CD4-positive, CD25-positive, alpha-beta regulatory T cell (primary cell): ENCODE measurements around the gene CYP26A1. TPM values are rescaled to one million over a fixed set of nuclear protein-coding genes. Genes with fewer than 3 reads are reported as not detected.
A peak's percentile ranks its signal among the peaks of the same experiment; 100 is the strongest.

Experiments
- ATAC-seq, 2 donors: fragments of 150-1000 bp; cut with Tn5 transposase; one replicate each; pipeline ENCODE4 v1.10.0; 2021; ENCODE audit warnings: low read depth in 2 of 2, moderate number of reproducible peaks in 2 of 2, moderate library complexity in 1 of 2
- DNase-seq, 3 donors: peaks; one replicate each; pipeline versions ENCODE4 v3.0.0 to v3.0.0-alpha.2; 2012 to 2022; ENCODE audit warnings: mixed read lengths in 1 of 3
- H3K27ac ChIP-seq: one replicate; pipeline ENCODE4 v1.7.0; 2013; ENCODE audit warnings: mild to moderate bottlenecking, low read length; ENCODE audit not compliant: insufficient read depth, poor library complexity, severe bottlenecking
- H3K27me3 ChIP-seq: one replicate; pipeline ENCODE4 v1.7.0; 2013; ENCODE audit warnings: low read length; ENCODE audit not compliant: control insufficient read depth, insufficient read depth
- H3K36me3 ChIP-seq: one replicate; pipeline ENCODE4 v1.7.0; 2013; ENCODE audit warnings: mild to moderate bottlenecking, low read length, moderate library complexity; ENCODE audit not compliant: control insufficient read depth, insufficient read depth
- H3K4me1 ChIP-seq: 2 replicates; pipeline ENCODE4 v1.7.0; 2013; ENCODE audit warnings: mild to moderate bottlenecking, low read length; ENCODE audit not compliant: insufficient read depth, control insufficient read depth, poor library complexity, severe bottlenecking
- H3K4me3 ChIP-seq: one replicate; pipeline ENCODE4 v1.7.0; 2013; ENCODE audit warnings: low read depth, mild to moderate bottlenecking, low read length, moderate library complexity
- H3K9me3 ChIP-seq, 2 experiments: 1 replicate in 1 of 2; 2 replicates in 1 of 2; pipeline ENCODE4 v1.7.0; 2013; ENCODE audit warnings: low read length in 2 of 2, mild to moderate bottlenecking in 1 of 2, moderate library complexity in 1 of 2; ENCODE audit not compliant: control insufficient read depth in 2 of 2
- H3K27ac Mint-ChIP-seq, 3 donors: one replicate each; pipeline ENCODE4 v1.8.0; 2020 to 2022; ENCODE audit warnings: mild to moderate bottlenecking in 3 of 3, mixed read lengths in 3 of 3, moderate library complexity in 2 of 3
- H3K27me3 Mint-ChIP-seq: one replicate; pipeline ENCODE4 v1.8.0; 2022; ENCODE audit warnings: mild to moderate bottlenecking, mixed read lengths
- H3K36me3 Mint-ChIP-seq: one replicate; pipeline ENCODE4 v1.8.0; 2020; ENCODE audit warnings: mixed read lengths
- H3K4me1 Mint-ChIP-seq, 4 donors: one replicate each; pipeline ENCODE4 v1.8.0; 2020 to 2022; ENCODE audit warnings: mixed read lengths in 4 of 4, mild to moderate bottlenecking in 1 of 4
- H3K4me3 Mint-ChIP-seq, 4 donors: one replicate each; pipeline ENCODE4 v1.8.0; 2020 to 2022; ENCODE audit warnings: mild to moderate bottlenecking in 4 of 4, mixed read lengths in 4 of 4, moderate library complexity in 3 of 4
- H3K9me3 Mint-ChIP-seq, 7 donors: one replicate each; pipeline ENCODE4 v1.8.0; 2020 to 2022; ENCODE audit warnings: mixed read lengths in 7 of 7, mild to moderate bottlenecking in 3 of 7, moderate library complexity in 2 of 7
- polyA plus RNA-seq, 4 donors: library from polyadenylated mRNA; unstranded; fragments of 300-500 nt; fragmentation: Illumina TruSeq; gene quantifications; one replicate each; pipeline ENCODE4 v1.2.3, GENCODE V29; 2021
- total RNA-seq: library from RNA; stranded (reverse); gene quantifications from one replicate; pipeline ENCODE4 v1.2.3, GENCODE V29; 2022

CYP26A1 gene
- total and polyA plus RNA-seq, 5 donors from 2014 or later: not detected

DNA sequence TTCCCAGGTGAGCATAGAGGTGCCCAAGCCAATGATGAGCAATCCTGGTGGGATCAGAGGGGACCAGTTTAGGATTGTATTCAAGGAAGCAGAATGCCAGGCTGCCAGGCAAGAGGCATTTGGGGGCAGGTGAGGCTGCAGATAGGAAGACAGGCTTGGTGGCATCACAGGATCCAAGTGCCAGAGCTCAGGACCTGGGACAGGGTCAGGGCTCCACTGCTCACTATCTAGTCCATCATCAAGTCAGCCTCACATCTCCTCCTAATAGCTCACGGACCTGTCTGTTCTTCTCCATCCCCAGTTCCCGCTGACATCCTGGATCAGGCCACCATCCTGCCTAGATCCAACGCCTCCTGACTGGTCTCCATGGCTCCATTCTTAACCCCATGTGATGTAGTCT, 47.6 kb downstream of the CYP26A1 start:
- H3K27me3 ChIP-seq: no peaks in the 10 kb centered on the region
- H3K27ac Mint-ChIP-seq: no peak overlapping the region
- no peak overlapping the region for H3K27ac ChIP-seq
- ATAC-seq: no peak
- H3K4me3 ChIP-seq: no peak overlapping the region
- peaks cover 2% of the 10 kb centered on the region for H3K36me3 Mint-ChIP-seq
- peaks cover 13 to 59% (median 32%) of the 10 kb centered on the region in 4 donors for H3K4me1 Mint-ChIP-seq
- H3K4me1 ChIP-seq: peaks cover 21% of the 10 kb centered on the region
- H3K36me3 ChIP-seq: no peaks in the 10 kb centered on the region
- peaks cover 0 to 12% (median 4%) of the 10 kb centered on the region in 7 donors for H3K9me3 Mint-ChIP-seq
- DNase-seq: no peak
- H3K9me3 ChIP-seq: peaks cover 0 to 3% of the 10 kb centered on the region in 2 experiments
- no peaks in the 10 kb centered on the region for H3K27me3 Mint-ChIP-seq
- no peak overlapping the region for H3K4me3 Mint-ChIP-seq

DNA sequence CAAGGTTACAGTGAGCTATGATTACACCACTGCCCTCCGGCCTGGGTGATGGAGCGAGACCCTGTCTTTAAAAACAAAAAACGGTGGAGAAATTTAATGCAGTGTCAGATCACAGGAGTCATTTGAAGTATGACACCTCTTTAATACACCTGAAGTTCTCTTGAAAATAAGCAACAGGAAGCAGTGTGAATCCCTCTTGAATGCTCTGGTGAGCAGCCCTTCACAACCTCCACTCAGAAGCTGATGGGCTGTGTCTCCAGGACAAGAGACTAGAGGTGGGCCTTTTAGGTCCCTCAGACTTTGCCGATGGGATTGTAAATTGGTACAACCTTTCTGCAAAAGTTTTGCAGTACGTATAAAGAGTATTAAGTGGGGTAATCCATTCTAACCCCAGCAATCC, 50.1 kb downstream of the CYP26A1 start:
- Histone ChIP-seq H3K27me3 (no peaks in the 10 kb centered on the region), H3K27ac (no peak overlapping the region), H3K36me3 (no peaks in the 10 kb centered on the region), H3K4me1 (peaks cover 21% of the 10 kb centered on the region), H3K9me3 (peaks cover 7 to 9% of the 10 kb centered on the region in 2 experiments), H3K4me3 (no peak overlapping the region)
- peak in 1 of 2 donors; percentile 35 for ATAC-seq
- Mint-ChIP-seq H3K36me3 (peaks cover 8% of the 10 kb centered on the region), H3K9me3 (peaks cover 0 to 22% (median 7%) of the 10 kb centered on the region in 7 donors), H3K27me3 (no peaks in the 10 kb centered on the region), H3K27ac (peak overlapping the region; percentile 16 to 90 (median 87)), H3K4me1 (peaks cover 10 to 57% (median 29%) of the 10 kb centered on the region in 4 donors), H3K4me3 (peak overlapping the region in 3 of 4 donors; percentile 9 to 86 (median 81))
- DNase-seq: no peak

DNA sequence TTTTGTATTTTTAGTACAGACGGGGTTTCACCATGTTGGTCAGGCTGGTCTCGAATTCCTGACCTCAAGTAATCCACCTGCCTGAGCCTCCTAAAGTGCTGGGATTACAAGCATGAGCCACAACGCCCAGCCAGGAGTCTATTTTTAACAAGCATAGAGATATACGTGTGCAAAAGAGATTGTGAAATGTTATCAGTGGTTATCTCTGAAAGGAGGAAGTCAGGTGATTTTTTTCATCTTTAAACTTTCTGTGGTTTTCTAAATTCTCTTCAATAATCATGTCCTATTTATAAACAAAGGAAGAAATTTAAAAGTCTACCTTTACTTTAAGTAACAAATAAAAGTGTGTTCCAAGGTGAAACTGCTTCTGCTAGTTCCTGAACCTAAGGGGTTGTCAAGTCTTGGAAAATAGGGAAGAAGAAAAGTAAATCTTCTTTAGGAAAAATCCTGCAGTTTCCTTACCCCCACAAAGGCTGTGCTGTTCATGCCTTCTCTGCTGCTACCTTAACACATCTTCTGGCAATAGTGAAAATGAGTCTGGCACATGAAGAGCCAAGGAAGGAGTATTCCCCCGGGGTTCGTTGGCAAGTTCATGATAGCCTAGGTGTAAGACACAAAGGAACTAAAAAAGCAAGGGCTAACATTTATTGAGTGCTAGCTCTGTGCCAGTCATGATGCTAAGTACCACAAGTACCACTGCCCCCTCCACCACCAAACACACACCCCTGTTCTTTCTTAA, 51.1 kb downstream of the CYP26A1 start:
- Histone ChIP-seq H3K27me3 (no peaks in the 10 kb centered on the region), H3K27ac (peak overlapping the region; percentile 53), H3K9me3 (peaks cover 7 to 9% of the 10 kb centered on the region in 2 experiments), H3K4me3 (peak overlapping the region; percentile 58), H3K36me3 (no peaks in the 10 kb centered on the region), H3K4me1 (peaks cover 21% of the 10 kb centered on the region)
- peak in 2 of 3 donors; percentile 38 to 58 for DNase-seq
- H3K4me1 Mint-ChIP-seq: peaks cover 10 to 53% (median 29%) of the 10 kb centered on the region in 4 donors
- ATAC-seq: peak; percentile 65 to 67
- H3K36me3 Mint-ChIP-seq: peaks cover 11% of the 10 kb centered on the region
- peaks cover 0 to 22% (median 7%) of the 10 kb centered on the region in 7 donors for H3K9me3 Mint-ChIP-seq
- no peaks in the 10 kb centered on the region for H3K27me3 Mint-ChIP-seq
- H3K27ac Mint-ChIP-seq: peak overlapping the region; percentile 87 to 95 (median 90)
- peak overlapping the region; percentile 50 to 88 (median 84) for H3K4me3 Mint-ChIP-seq

DNA sequence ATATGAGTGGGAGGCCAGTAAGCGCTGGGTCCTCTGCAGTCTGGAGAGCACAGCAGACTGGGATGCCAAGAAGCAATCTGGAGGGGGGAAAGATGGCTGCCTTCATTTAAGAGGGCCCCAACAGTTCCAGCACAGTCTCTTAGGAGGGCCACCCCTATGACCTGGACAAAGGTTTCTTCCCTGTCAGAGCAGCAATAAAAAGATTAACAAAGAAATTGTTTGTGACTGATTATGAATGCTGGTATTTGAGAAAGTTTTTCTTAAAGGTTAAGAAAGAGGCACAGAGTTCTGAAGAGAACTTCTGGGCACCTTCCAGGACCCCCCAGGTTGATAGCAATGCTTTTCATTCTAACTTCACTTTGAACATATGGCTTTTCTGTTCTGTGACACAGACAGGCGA, 52.3 kb downstream of the CYP26A1 start:
- Mint-ChIP-seq H3K4me3 (no peak overlapping the region), H3K36me3 (peaks cover 11% of the 10 kb centered on the region), H3K9me3 (peaks cover 0 to 22% (median 7%) of the 10 kb centered on the region in 7 donors), H3K27ac (peak overlapping the region; percentile 60 to 90 (median 64)), H3K27me3 (no peaks in the 10 kb centered on the region), H3K4me1 (peaks cover 10 to 50% (median 29%) of the 10 kb centered on the region in 4 donors)
- ATAC-seq (no peak), DNase-seq (no peak)
- Histone ChIP-seq H3K4me3 (no peak overlapping the region), H3K27ac (no peak overlapping the region), H3K27me3 (no peaks in the 10 kb centered on the region), H3K36me3 (no peaks in the 10 kb centered on the region), H3K4me1 (peaks cover 21% of the 10 kb centered on the region), H3K9me3 (peaks cover 7 to 9% of the 10 kb centered on the region in 2 experiments)

DNA sequence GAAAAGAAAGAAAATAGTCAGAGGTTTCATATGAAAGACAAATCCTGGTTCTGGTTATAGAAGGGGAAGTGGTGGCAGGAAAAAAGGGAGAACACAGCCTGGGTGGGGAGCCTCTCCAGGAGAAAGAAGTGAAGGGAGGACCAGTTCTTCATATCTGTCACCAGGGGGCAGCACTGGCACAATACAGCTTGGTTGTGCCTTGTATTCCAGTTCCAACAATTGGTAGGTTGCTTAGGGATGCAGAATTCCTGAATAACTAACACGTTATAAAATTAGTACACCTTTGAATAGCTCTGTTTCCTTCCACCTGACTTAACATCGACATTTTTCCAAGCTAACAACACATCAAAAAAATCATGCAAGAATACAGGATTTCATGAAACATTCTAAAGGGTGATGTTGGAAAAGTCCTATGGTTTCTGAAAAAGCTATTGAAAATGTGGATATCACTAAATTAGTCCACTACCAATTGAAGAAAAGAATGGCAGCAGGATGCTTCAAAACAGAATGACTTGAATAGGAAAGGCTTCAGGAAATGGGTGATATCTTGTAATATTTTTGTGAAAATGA, 52.9 kb downstream of the CYP26A1 start:
- no peaks in the 10 kb centered on the region for H3K27me3 Mint-ChIP-seq
- H3K36me3 ChIP-seq: no peaks in the 10 kb centered on the region
- no peak for ATAC-seq
- no peaks in the 10 kb centered on the region for H3K27me3 ChIP-seq
- H3K27ac ChIP-seq: no peak overlapping the region
- peaks cover 10 to 49% (median 29%) of the 10 kb centered on the region in 4 donors for H3K4me1 Mint-ChIP-seq
- H3K4me3 ChIP-seq: no peak overlapping the region
- no peak for DNase-seq
- H3K9me3 Mint-ChIP-seq: peaks cover 0 to 22% (median 7%) of the 10 kb centered on the region in 7 donors
- peaks cover 21% of the 10 kb centered on the region for H3K4me1 ChIP-seq
- H3K4me3 Mint-ChIP-seq: no peak overlapping the region
- H3K9me3 ChIP-seq: peaks cover 7 to 9% of the 10 kb centered on the region in 2 experiments
- H3K27ac Mint-ChIP-seq: peak overlapping the region in 2 of 3 donors; percentile 31 to 64
- peaks cover 11% of the 10 kb centered on the region for H3K36me3 Mint-ChIP-seq

Other genes starting within 250 kb of the CYP26A1 start
- gene EXOC6, start 225.4 kb upstream of the CYP26A1 start, total RNA-seq: 16.9 TPM
- 10 to 100 TPM in 2 of 4 donors, 1 to 10 TPM in 2; 7.5 to 10.7 (median 9.9) TPM for gene EXOC6, start 225.4 kb upstream of the CYP26A1 start, polyA plus RNA-seq
- gene CYP26C1, start 13.1 kb upstream of the CYP26A1 start, total RNA-seq: not detected
- gene CYP26C1, start 13.1 kb upstream of the CYP26A1 start, polyA plus RNA-seq: not detected